DND-41 (cell line): ENCODE results near the gene SNTG2.

ENCODE experiments used
- ATAC-seq: fragments of 200-7000 bp; cut with Tn5 transposase; 3 replicates; pipeline ENCODE4 v1.9.1; 2021; ENCODE audit warnings: low read depth; ENCODE audit not compliant: insufficient read depth
- DNase-seq: peaks from one replicate; pipeline ENCODE4 v3.0.0-alpha.2; 2020
- H2AFZ ChIP-seq: 2 replicates; pipeline ENCODE4 v1.6.0; 2012; ENCODE audit warnings: low read depth, low read length
- H3K27ac ChIP-seq: 2 replicates; pipeline ENCODE4 v1.5.1; 2012; ENCODE audit warnings: low read length, inconsistent platforms
- H3K27me3 ChIP-seq: fragments of 200-600 bp; sonication (generic); 2 replicates; pipeline ENCODE4 v1.6.0; 2012; ENCODE audit warnings: low read length, mild to moderate bottlenecking, inconsistent platforms; ENCODE audit not compliant: insufficient read depth, poor library complexity
- H3K36me3 ChIP-seq: 2 replicates; pipeline ENCODE4 v1.5.1; 2012; ENCODE audit warnings: low read length, inconsistent platforms; ENCODE audit not compliant: insufficient read depth
- H3K4me1 ChIP-seq: 2 replicates; pipeline ENCODE4 v1.5.1; 2012; ENCODE audit warnings: mild to moderate bottlenecking, low read length; ENCODE audit not compliant: insufficient read depth
- H3K4me2 ChIP-seq: 2 replicates; pipeline ENCODE4 v1.6.0; 2012; ENCODE audit warnings: mild to moderate bottlenecking, moderate library complexity, low read length, inconsistent platforms; ENCODE audit not compliant: insufficient read depth
- H3K4me3 ChIP-seq, 2 experiments: fragments of 200-600 bp in 1 of 2; shearing (Covaris generic) in 1 of 2; 2 replicates each; pipeline ENCODE4 v1.5.1; 2012 to 2016; ENCODE audit warnings: inconsistent platforms in 2 of 2, low read length in 2 of 2, mild to moderate bottlenecking in 2 of 2, low read depth in 1 of 2, moderate library complexity in 1 of 2
- H3K79me2 ChIP-seq: 2 replicates; pipeline ENCODE4 v1.6.0; 2012; ENCODE audit warnings: low read length, inconsistent platforms; ENCODE audit not compliant: insufficient read depth
- H3K9ac ChIP-seq: 2 replicates; pipeline ENCODE4 v1.6.0; 2012; ENCODE audit warnings: low read depth, mild to moderate bottlenecking, inconsistent platforms, low read length, moderate library complexity
- H3K9me3 ChIP-seq: 2 replicates; pipeline ENCODE4 v1.5.1; 2012; ENCODE audit warnings: low read length, moderate library complexity, mild to moderate bottlenecking, inconsistent platforms; ENCODE audit not compliant: insufficient read depth, severe bottlenecking
- H4K20me1 ChIP-seq: 2 replicates; pipeline ENCODE4 v1.6.0; 2012; ENCODE audit warnings: low read length; ENCODE audit not compliant: insufficient read depth
- CTCF ChIP-seq: IDR thresholded peaks from 2 replicates; pipeline ENCODE4 v1.5.1; 2012; ENCODE audit warnings: borderline replicate concordance, low read length, moderate library complexity, mild to moderate bottlenecking; ENCODE audit not compliant: poor library complexity, severe bottlenecking; ENCODE audit errors: extremely low read depth
- EZH2 ChIP-seq: IDR thresholded peaks from 3 replicates; pipeline ENCODE4 v1.6.1; 2012; ENCODE audit warnings: borderline replicate concordance, low read depth, mild to moderate bottlenecking, moderate library complexity, low read length, inconsistent platforms; ENCODE audit not compliant: severe bottlenecking

The SNTG2 gene

GRCh38 chr2:1339388-1340140 is 388.9 kb downstream of the SNTG2 start:
- H3K9ac ChIP-seq: no peak overlapping the region
- no peak overlapping the region for H2AFZ ChIP-seq
- no peak for TF ChIP-seq EZH2
- TF ChIP-seq CTCF: no peak
- DNase-seq: no peak
- no peaks in the 10 kb centered on the region for H3K79me2 ChIP-seq
- no peak overlapping the region for H3K4me2 ChIP-seq
- H4K20me1 ChIP-seq: no peaks in the 10 kb centered on the region
- no peak overlapping the region for H3K4me3 ChIP-seq
- ATAC-seq: no peak; the same call in 2 of the 3 replicates
- no peak overlapping the region for H3K27ac ChIP-seq
- no peaks in the 10 kb centered on the region for H3K4me1 ChIP-seq
- no peaks in the 10 kb centered on the region for H3K36me3 ChIP-seq
- H3K27me3 ChIP-seq: no peaks in the 10 kb centered on the region
- H3K9me3 ChIP-seq: no peaks in the 10 kb centered on the region

- Histone ChIP-seq H3K9ac (no peak overlapping the region), H3K79me2 (no peaks in the 10 kb centered on the region), H3K4me3 (no peak overlapping the region), H3K4me2 (no peak overlapping the region), H3K9me3 (no peaks in the 10 kb centered on the region), H2AFZ (no peak overlapping the region), H3K4me1 (no peaks in the 10 kb centered on the region), H3K27me3 (no peaks in the 10 kb centered on the region), H3K27ac (no peak overlapping the region), H3K36me3 (no peaks in the 10 kb centered on the region), H4K20me1 (no peaks in the 10 kb centered on the region)
- ATAC-seq: no peak
- no peak for DNase-seq
- TF ChIP-seq CTCF (no peak), EZH2 (no peak)
These were observed 389.5 kb downstream of the SNTG2 start for GRCh38 chr2:1340141-1340512.

GRCh38 chr2:1341404-1342120 is 390.9 kb downstream of the SNTG2 start:
- no peak overlapping the region for H3K9ac ChIP-seq
- H3K79me2 ChIP-seq: no peaks in the 10 kb centered on the region
- H3K4me3 ChIP-seq: no peak overlapping the region
- no peaks in the 10 kb centered on the region for H3K27me3 ChIP-seq
- H3K4me2 ChIP-seq: no peak overlapping the region
- TF ChIP-seq CTCF: no peak
- no peak for TF ChIP-seq EZH2
- ATAC-seq (no peak), DNase-seq (no peak)
- H4K20me1 ChIP-seq: no peaks in the 10 kb centered on the region
- no peak overlapping the region for H3K27ac ChIP-seq
- no peak overlapping the region for H2AFZ ChIP-seq
- H3K36me3 ChIP-seq: no peaks in the 10 kb centered on the region
- peaks cover 2% of the 10 kb centered on the region for H3K9me3 ChIP-seq
- H3K4me1 ChIP-seq: no peaks in the 10 kb centered on the region
